Activated naive CD4-positive, alpha-beta T cell treated with anti-CD3 and anti-CD28 coated beads for 36 hours (primary cell): ENCODE results near the gene PPP1R3C. TPM values are rescaled to one million over a fixed set of nuclear protein-coding genes. Genes with fewer than 3 reads are reported as not detected.

Experiments used
- total RNA-seq, 2 experiments: library from RNA; stranded (reverse); gene quantifications; one replicate each; pipeline ENCODE4 v1.2.3, GENCODE V29; 2021

PPP1R3C gene
- total RNA-seq, 2 experiments from 2014 or later, result 0.07 to 0.12 TPM

Other genes starting within 250 kb of the PPP1R3C start
- gene HECTD2, start 222.7 kb downstream of the PPP1R3C start, total RNA-seq, result 1 to 10 TPM; 2.3 to 3.1 TPM
- gene TNKS2, start 165.4 kb upstream of the PPP1R3C start, total RNA-seq, result 10 to 100 TPM; 39.3 to 40.0 TPM